ENCODE data around the gene IFI44. TPM values are rescaled to one million over a fixed set of nuclear protein-coding genes. Genes with fewer than 3 reads are reported as not detected.

The IFI44 gene, protein sequence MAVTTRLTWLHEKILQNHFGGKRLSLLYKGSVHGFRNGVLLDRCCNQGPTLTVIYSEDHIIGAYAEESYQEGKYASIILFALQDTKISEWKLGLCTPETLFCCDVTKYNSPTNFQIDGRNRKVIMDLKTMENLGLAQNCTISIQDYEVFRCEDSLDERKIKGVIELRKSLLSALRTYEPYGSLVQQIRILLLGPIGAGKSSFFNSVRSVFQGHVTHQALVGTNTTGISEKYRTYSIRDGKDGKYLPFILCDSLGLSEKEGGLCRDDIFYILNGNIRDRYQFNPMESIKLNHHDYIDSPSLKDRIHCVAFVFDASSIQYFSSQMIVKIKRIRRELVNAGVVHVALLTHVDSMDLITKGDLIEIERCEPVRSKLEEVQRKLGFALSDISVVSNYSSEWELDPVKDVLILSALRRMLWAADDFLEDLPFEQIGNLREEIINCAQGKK
- 4.9 and 6.1 TPM in 2 replicates for total RNA-seq

DNA sequence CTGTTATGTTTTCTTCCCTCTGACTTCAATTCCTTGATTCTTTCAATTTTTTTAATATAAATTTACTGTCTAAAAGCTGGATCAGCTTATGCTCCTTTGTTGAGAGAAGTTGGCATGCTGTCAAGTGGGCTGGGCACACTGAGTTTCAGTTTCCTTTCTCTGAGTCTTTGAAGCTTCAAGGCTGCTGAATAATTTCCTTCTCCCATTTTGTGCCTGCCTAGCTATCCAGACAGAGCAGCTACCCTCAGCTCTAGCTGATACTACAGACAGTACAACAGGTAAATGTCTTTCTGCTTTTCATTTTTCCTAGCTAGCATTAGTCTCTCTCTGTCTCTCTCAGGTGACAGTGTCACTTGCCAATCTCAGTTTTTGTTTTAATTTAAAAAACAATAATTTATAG lies at the start of gene IFI44:
TSS of gene IFI44 (plus strand) at position 204 of the 400 bp plus-strand sequence. CDS start 365 bp downstream, outside the sequence.

DNA sequence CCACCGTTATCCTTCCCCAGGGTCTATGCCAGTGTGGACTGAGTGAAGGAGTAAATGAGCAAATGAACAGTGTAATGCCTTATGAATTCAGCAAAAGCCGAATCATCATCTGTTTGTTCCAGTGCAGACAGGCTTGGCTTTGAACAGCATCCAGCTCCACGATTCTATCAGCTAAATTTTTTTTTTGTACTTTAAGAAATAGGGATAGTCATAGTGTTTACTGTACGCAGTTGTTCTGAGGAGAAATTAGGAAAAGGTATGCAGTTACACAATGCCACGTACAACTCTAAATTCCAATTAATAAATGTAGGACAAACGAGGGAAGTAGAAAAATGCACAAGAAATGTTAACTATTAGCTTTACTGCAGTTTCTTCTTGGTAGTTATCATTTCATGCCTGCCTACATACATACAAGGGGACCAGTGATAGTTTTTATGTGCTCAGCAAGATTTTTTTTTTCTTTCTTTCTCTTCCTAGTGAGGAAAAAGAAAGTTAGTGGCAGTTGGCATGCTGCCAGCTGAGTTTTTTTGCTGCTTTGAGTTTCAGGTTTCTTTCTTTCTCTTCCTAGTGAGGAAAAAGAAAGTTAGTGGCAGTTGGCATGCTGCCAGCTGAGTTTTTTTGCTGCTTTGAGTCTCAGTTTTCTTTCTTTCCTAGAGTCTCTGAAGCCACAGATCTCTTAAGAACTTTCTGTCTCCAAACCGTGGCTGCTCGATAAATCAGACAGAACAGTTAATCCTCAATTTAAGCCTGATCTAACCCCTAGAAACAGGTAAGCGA lies 29.6 kb upstream of the IFI44 start, which contains the start of gene IFI44L:
TSS of gene IFI44L (plus strand) at position 646 of the 777 bp plus-strand sequence. CDS start 7,468 bp downstream, outside the sequence.

Other genes with a start within 250 kb of the IFI44 start
- 6.5 and 17.7 TPM in 2 replicates for gene PTGFR, start 158.9 kb upstream of the IFI44 start, total RNA-seq
- 2.7 and 4.5 TPM in 2 replicates for gene IFI44L, start 29.4 kb upstream of the IFI44 start, total RNA-seq

All from uterine smooth muscle cell (primary cell).